ENCODE results near the gene KCNH3.

GRCh38 chr12:49542592-49543160 lies 3.8 kb downstream of the KCNH3 start:
- no peak for TF ChIP-seq SETDB1 (IDR thresholded peaks at IDR 0.05; ENCODE audit: insufficient read length, low read length)
- TF ChIP-seq REST (tag by site-specific recombination; IDR thresholded peaks at IDR 0.05): no peak

Measured in HEK293 (cell line).